ENCODE data around the gene TMEM132D. TPM values are rescaled to one million over a fixed set of nuclear protein-coding genes. Genes with fewer than 3 reads are reported as not detected.

TMEM132D gene
- total RNA-seq, 1 experiment from 2014 or later, result 1.4 TPM

- TF ChIP-seq ATF6 (CRISPR knock-in tag; IDR thresholded peaks at IDR 0.05) (no peak), MXD4 (CRISPR knock-in tag; IDR thresholded peaks at IDR 0.05; ENCODE audit: borderline replicate concordance) (no peak), ZBTB21 (CRISPR knock-in tag; IDR thresholded peaks at IDR 0.05; ENCODE audit: borderline replicate concordance) (no peak), ELF4 (CRISPR knock-in tag; IDR thresholded peaks at IDR 0.05; ENCODE audit: low read depth) (no peak)
Observed at GRCh38 chr12:129629901-129630300, 273.9 kb downstream of the TMEM132D start (continued).

- H3K36me3 Mint-ChIP-seq, result peaks cover 74% of the 10 kb centered on the region
- ATAC-seq, result no peak
- no peak for TF ChIP-seq ZNF281 (CRISPR knock-in tag; IDR thresholded peaks at IDR 0.05)
- TF ChIP-seq USF2 (CRISPR knock-in tag; IDR thresholded peaks at IDR 0.05), result 0 out of 2 replicates have a peak, but pooled peaks have one; percentile 23
- H3K9me3 Mint-ChIP-seq, result peaks cover 79% of the 10 kb centered on the region
- ChIA-PET CTCF (no interaction called here), POLR2A (no interaction called here)
- DNase-seq (ENCODE audit: low spot score), result no peak
- H3K4me3 Mint-ChIP-seq, result no peak overlapping the region
- H3K27me3 Mint-ChIP-seq (ENCODE audit: low read depth), result peaks cover 5% of the 10 kb centered on the region
- H3K27ac Mint-ChIP-seq, result no peak overlapping the region
- H3K4me1 Mint-ChIP-seq, result no peaks in the 10 kb centered on the region
Observed at GRCh38 chr12:129622566-129622965, 281.3 kb downstream of the TMEM132D start.

GRCh38 chr12:129619271-129619670 lies 284.6 kb downstream of the TMEM132D start:
- DNase-seq (ENCODE audit: low spot score) (no peak), ATAC-seq (no peak)
- TF ChIP-seq GTF2I (CRISPR knock-in tag; conservative IDR thresholded peaks at IDR 0.05), result no peak
- ChIA-PET POLR2A (no interaction called here), CTCF (no interaction called here)
- peaks cover 82% of the 10 kb centered on the region for H3K36me3 Mint-ChIP-seq
- H3K27me3 Mint-ChIP-seq (ENCODE audit: low read depth), result peaks cover 10% of the 10 kb centered on the region
- no peak overlapping the region for H3K4me3 Mint-ChIP-seq
- H3K27ac Mint-ChIP-seq, result no peak overlapping the region
- H3K4me1 Mint-ChIP-seq, result no peaks in the 10 kb centered on the region
- peaks cover 87% of the 10 kb centered on the region for H3K9me3 Mint-ChIP-seq

GRCh38 chr12:129617849-129618248 lies 286.0 kb downstream of the TMEM132D start:
- Mint-ChIP-seq H3K9me3 (peaks cover 83% of the 10 kb centered on the region), H3K27me3 (ENCODE audit: low read depth) (peaks cover 15% of the 10 kb centered on the region), H3K4me3 (no peak overlapping the region), H3K4me1 (no peaks in the 10 kb centered on the region), H3K36me3 (peaks cover 82% of the 10 kb centered on the region), H3K27ac (no peak overlapping the region)
- DNase-seq (ENCODE audit: low spot score) (no peak), ATAC-seq (no peak)
- POLR2A ChIA-PET, result no interaction called here
- TF ChIP-seq TEAD4 (CRISPR knock-in tag; IDR thresholded peaks at IDR 0.05) (no peak), ZNF219 (CRISPR knock-in tag; IDR thresholded peaks at IDR 0.05; ENCODE audit: borderline replicate concordance) (no peak), ZBTB43 (CRISPR knock-in tag; IDR thresholded peaks at IDR 0.05) (no peak), ZNF396 (CRISPR knock-in tag; IDR thresholded peaks at IDR 0.05; ENCODE audit: borderline replicate concordance) (no peak), ATF1 (CRISPR knock-in tag; IDR thresholded peaks at IDR 0.05) (no peak), ZNF416 (CRISPR knock-in tag; IDR thresholded peaks at IDR 0.05) (no peak)
- CTCF ChIA-PET, result no interaction called here

Data from WTC11 (cell line).